ENCODE measurements around the gene OR13J1.
A peak's percentile ranks its signal among the peaks of the same experiment; 100 is the strongest.

DNA sequence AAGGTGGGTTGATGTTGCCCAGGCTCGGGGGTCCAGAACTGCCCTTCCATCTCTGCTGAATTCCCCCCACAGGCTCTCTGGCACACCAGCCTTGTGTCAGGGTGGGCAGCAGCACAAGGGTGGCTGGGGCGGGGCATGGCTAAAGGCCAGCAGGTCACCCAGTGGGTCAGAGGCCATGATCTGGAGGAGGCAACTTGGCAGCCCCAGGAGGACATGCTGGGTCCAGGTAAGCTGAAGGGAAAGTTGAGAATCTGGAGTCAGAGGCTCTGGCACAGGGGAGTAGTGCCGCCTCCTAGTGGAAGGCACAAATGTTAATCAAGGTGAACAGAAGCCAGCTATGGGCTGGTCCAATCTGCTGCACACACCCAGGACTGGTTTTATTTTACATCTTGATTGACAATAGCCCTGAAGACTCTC, 35.0 kb downstream of the OR13J1 start:
- TF ChIP-seq CTCF (IDR thresholded peaks at IDR 0.05) (peak; percentile 22 to 59 (median 38)), EP300 (IDR thresholded peaks at IDR 0.05; ENCODE audit: low read depth) (no peak), POLR2A (IDR thresholded peaks at IDR 0.05) (no peak), POLR2AphosphoS5 (IDR thresholded peaks at IDR 0.05) (no peak)
